Upper lobe of left lung (tissue), 6 donors: ENCODE measurements around the gene GNAZ. TPM values are rescaled to one million over a fixed set of nuclear protein-coding genes. Genes with fewer than 3 reads are reported as not detected.
A peak's percentile ranks its signal among the peaks of the same experiment; 100 is the strongest.

Experiments
- ATAC-seq, 2 donors: fragments of 200-7000 bp; cut with Tn5 transposase; one replicate each; pipeline ENCODE4 v1.9.1; 2022; ENCODE audit warnings: mild to moderate bottlenecking in 2 of 2, moderate library complexity in 2 of 2; ENCODE audit not compliant: low FRiP score in 2 of 2
- DNase-seq, 2 donors: peaks; one replicate each; pipeline ENCODE4 v3.0.0-alpha.2; 2019 to 2020
- H3K27ac ChIP-seq, 4 donors: fragments of 200-600 bp; sonication (generic); one replicate each; pipeline ENCODE4 v1.5.1; 2016 to 2019
- H3K27me3 ChIP-seq, 4 donors: fragments of 200-600 bp; sonication (generic); one replicate each; pipeline ENCODE4 v1.5.1; 2017 to 2019
- H3K36me3 ChIP-seq, 4 donors: fragments of 200-600 bp; sonication (generic); one replicate each; pipeline ENCODE4 v1.5.1; 2016 to 2019
- H3K4me1 ChIP-seq, 4 donors: fragments of 200-600 bp; sonication (generic); one replicate each; pipeline ENCODE4 v1.5.1; 2018 to 2019
- H3K4me3 ChIP-seq, 4 donors: fragments of 200-600 bp; sonication (generic); one replicate each; pipeline ENCODE4 v1.5.1; 2017 to 2019; ENCODE audit warnings: mild to moderate bottlenecking in 2 of 4, moderate library complexity in 1 of 4
- H3K9me3 ChIP-seq, 4 donors: fragments of 200-600 bp; sonication (generic); one replicate each; pipeline ENCODE4 v1.5.1; 2018 to 2019
- CTCF ChIP-seq, 6 experiments: fragments of 450-650 bp in 4 of 6; fragments of 200-600 bp in 2 of 6; sonication (generic) in 2 of 6; IDR thresholded peaks; one replicate each; pipeline ENCODE4 v1.5.1; 2016 to 2019; ENCODE audit warnings: antibody characterized with exemption in 6 of 6
- EP300 ChIP-seq, 4 donors: sonication (generic); formaldehyde crosslinking; IDR thresholded peaks; one replicate each; pipeline ENCODE4 v1.5.1; 2017; ENCODE audit warnings: antibody characterized with exemption in 4 of 4, control low read depth in 2 of 4
- POLR2A ChIP-seq, 4 donors: fragments of 450-650 bp; IDR thresholded peaks; one replicate each; pipeline ENCODE4 v1.5.1; 2016 to 2017; ENCODE audit warnings: antibody characterized with exemption in 4 of 4, mild to moderate bottlenecking in 2 of 4
- POLR2AphosphoS5 ChIP-seq, 2 donors: sonication (generic); formaldehyde crosslinking; IDR thresholded peaks; one replicate each; pipeline ENCODE4 v1.5.1; 2017; ENCODE audit warnings: antibody characterized with exemption in 2 of 2
- WGBS, 2 donors: methylation state at CpG; one replicate each; pipeline ENCODE4 v1.1.5; 2017 to 2018; 5-methylcytosine and 5-hydroxymethylcytosine counted together
- total RNA-seq, 6 donors: library from RNA; depleted of rRNA in 4 of 6; stranded (reverse); fragments of >200 nt in 4 of 6; gene quantifications; one replicate each; pipeline versions ENCODE4 v1.1.0 to v1.2.1, GENCODE V29; 2016 to 2021
- donor health status: DM: no; HTN: no; CAD: no; lungs with moderate emphysema.
- donor health status: DM: no; HTN: yes; CAD: no; lungs with severe emphysema.

GNAZ gene
- total RNA-seq, 6 donors from 2014 or later = 0.80 to 7.3 (median 2.7) TPM; not detected in 1

GRCh38 chr22:23037429-23038333 lies 32.6 kb upstream of the GNAZ start:
- no peak for TF ChIP-seq POLR2AphosphoS5 (IDR thresholded peaks at IDR 0.05)
- TF ChIP-seq EP300 (IDR thresholded peaks at IDR 0.05) = no peak
- no peak for TF ChIP-seq CTCF (IDR thresholded peaks at IDR 0.05)
- no peak for TF ChIP-seq POLR2A (IDR thresholded peaks at IDR 0.05)
- peak in 1 of 2 donors; percentile 28 for ATAC-seq
- 74 to 89% methylated on average over 6 to 8 of the region's 8 CpGs for WGBS, 2 donors
- H3K4me3 ChIP-seq = no peak overlapping the region
- no peak for DNase-seq
- no peaks in the 10 kb centered on the region for H3K36me3 ChIP-seq
- no peaks in the 10 kb centered on the region for H3K4me1 ChIP-seq
- no peak overlapping the region for H3K27ac ChIP-seq
- H3K27me3 ChIP-seq = no peaks in the 10 kb centered on the region
- H3K9me3 ChIP-seq = no peaks in the 10 kb centered on the region

- H3K27ac ChIP-seq = no peak overlapping the region
- no peaks in the 10 kb centered on the region for H3K9me3 ChIP-seq
- H3K4me3 ChIP-seq = no peak overlapping the region
- no peaks in the 10 kb centered on the region for H3K4me1 ChIP-seq
- no peaks in the 10 kb centered on the region for H3K36me3 ChIP-seq
- H3K27me3 ChIP-seq = no peaks in the 10 kb centered on the region
- 89 to 91% methylated on average over 6 of the region's 6 CpGs for WGBS, 2 donors
- ATAC-seq (no peak), DNase-seq (no peak)
- TF ChIP-seq CTCF (IDR thresholded peaks at IDR 0.05) (no peak), EP300 (IDR thresholded peaks at IDR 0.05) (no peak), POLR2A (IDR thresholded peaks at IDR 0.05) (no peak), POLR2AphosphoS5 (IDR thresholded peaks at IDR 0.05) (no peak)
Measured at GRCh38 chr22:23038334-23038642, 32.0 kb upstream of the GNAZ start.

- TF ChIP-seq EP300 (IDR thresholded peaks at IDR 0.05) (no peak), CTCF (IDR thresholded peaks at IDR 0.05) (no peak), POLR2A (IDR thresholded peaks at IDR 0.05) (no peak), POLR2AphosphoS5 (IDR thresholded peaks at IDR 0.05) (no peak)
- no peaks in the 10 kb centered on the region for H3K9me3 ChIP-seq
- H3K27ac ChIP-seq = no peak overlapping the region
- WGBS, 2 donors = 27 to 80% methylated on average over 1 of the region's 1 CpG
- no peak for ATAC-seq
- no peaks in the 10 kb centered on the region for H3K4me1 ChIP-seq
- no peaks in the 10 kb centered on the region for H3K27me3 ChIP-seq
- H3K4me3 ChIP-seq = no peak overlapping the region
- no peak for DNase-seq
- H3K36me3 ChIP-seq = no peaks in the 10 kb centered on the region
Measured at GRCh38 chr22:23038902-23039301, 31.4 kb upstream of the GNAZ start.

GRCh38 chr22:23042179-23042578 lies 28.1 kb upstream of the GNAZ start:
- Histone ChIP-seq H3K27ac (no peak overlapping the region), H3K9me3 (peaks cover 0 to 10% (median 1%) of the 10 kb centered on the region in 4 donors), H3K4me1 (no peaks in the 10 kb centered on the region), H3K36me3 (no peaks in the 10 kb centered on the region), H3K27me3 (no peaks in the 10 kb centered on the region), H3K4me3 (no peak overlapping the region)
- WGBS, 2 donors = 60 to 64% methylated on average over 3 of the region's 3 CpGs
- TF ChIP-seq EP300 (IDR thresholded peaks at IDR 0.05) (no peak), POLR2A (IDR thresholded peaks at IDR 0.05) (no peak), POLR2AphosphoS5 (IDR thresholded peaks at IDR 0.05) (no peak), CTCF (IDR thresholded peaks at IDR 0.05) (no peak)
- no peak for DNase-seq
- ATAC-seq = no peak

- Histone ChIP-seq H3K27ac (no peak overlapping the region), H3K4me1 (no peaks in the 10 kb centered on the region), H3K4me3 (no peak overlapping the region), H3K36me3 (no peaks in the 10 kb centered on the region), H3K27me3 (no peaks in the 10 kb centered on the region), H3K9me3 (peaks cover 0 to 14% (median 3%) of the 10 kb centered on the region in 4 donors)
- WGBS, 2 donors = 33 to 47% methylated on average over 1 of the region's 1 CpG
- ATAC-seq (no peak), DNase-seq (no peak)
- TF ChIP-seq EP300 (IDR thresholded peaks at IDR 0.05) = no peak
- TF ChIP-seq POLR2A (IDR thresholded peaks at IDR 0.05) = no peak
- TF ChIP-seq POLR2AphosphoS5 (IDR thresholded peaks at IDR 0.05) = no peak
- TF ChIP-seq CTCF (IDR thresholded peaks at IDR 0.05) = no peak
Measured at GRCh38 chr22:23044570-23044969, 25.7 kb upstream of the GNAZ start.
